Fibroblast of skin of back (primary cell): ENCODE data around the gene SAMD8. TPM values are rescaled to one million over a fixed set of nuclear protein-coding genes. Genes with fewer than 3 reads are reported as not detected.
A peak's percentile ranks its signal among the peaks of the same experiment; 100 is the strongest.

Source experiments
- DNase-seq: peaks from one replicate; pipeline ENCODE4 v3.0.0-alpha.2; 2013
- polyA plus RNA-seq, 2 experiments: library from polyadenylated mRNA; unstranded; fragments of 120-200 nt; gene quantifications; one replicate each; pipeline ENCODE4 v1.2.1, GENCODE V29; 2013; ENCODE audit not compliant: insufficient read length in 2 of 2

The SAMD8 gene
- polyA plus RNA-seq (2013, experiment 1 of 2; ENCODE audit: insufficient read length), result 9.2 TPM
- 11.5 TPM for polyA plus RNA-seq (2013, experiment 2 of 2; ENCODE audit: insufficient read length)

DNA sequence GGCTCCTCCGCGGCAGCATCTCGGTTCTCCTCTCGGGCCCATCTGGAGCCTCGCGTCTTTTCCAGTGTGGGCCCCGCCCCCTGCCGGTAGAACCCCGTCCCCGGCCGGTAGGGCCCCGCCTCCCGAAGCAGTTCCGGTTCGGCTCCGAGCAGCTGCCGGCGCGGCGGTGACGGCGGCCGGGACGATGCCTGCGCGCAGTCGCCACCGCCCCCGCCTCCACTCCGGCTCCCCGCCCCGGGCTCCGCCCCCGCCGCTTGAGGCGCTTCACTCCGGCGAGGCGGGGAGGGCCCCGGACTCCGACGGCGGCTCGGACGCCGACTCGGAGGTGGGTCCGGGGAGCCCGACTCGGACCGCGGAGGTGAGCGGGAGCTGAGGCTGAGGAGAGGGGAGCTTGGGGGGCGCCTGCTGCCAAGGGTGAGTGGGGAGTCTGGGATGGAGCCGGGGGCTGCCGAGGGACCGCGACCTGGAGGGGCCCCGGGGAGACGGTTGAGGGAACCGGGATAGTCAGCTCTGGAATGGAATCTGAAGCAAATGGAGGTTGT lies at the start of gene SAMD8:
TSS of gene SAMD8 (plus strand) at position 292 of the 542 bp plus-strand sequence. CDS start 38,873 bp downstream, outside the sequence.
- DNase-seq, result peak; percentile 96

DNA sequence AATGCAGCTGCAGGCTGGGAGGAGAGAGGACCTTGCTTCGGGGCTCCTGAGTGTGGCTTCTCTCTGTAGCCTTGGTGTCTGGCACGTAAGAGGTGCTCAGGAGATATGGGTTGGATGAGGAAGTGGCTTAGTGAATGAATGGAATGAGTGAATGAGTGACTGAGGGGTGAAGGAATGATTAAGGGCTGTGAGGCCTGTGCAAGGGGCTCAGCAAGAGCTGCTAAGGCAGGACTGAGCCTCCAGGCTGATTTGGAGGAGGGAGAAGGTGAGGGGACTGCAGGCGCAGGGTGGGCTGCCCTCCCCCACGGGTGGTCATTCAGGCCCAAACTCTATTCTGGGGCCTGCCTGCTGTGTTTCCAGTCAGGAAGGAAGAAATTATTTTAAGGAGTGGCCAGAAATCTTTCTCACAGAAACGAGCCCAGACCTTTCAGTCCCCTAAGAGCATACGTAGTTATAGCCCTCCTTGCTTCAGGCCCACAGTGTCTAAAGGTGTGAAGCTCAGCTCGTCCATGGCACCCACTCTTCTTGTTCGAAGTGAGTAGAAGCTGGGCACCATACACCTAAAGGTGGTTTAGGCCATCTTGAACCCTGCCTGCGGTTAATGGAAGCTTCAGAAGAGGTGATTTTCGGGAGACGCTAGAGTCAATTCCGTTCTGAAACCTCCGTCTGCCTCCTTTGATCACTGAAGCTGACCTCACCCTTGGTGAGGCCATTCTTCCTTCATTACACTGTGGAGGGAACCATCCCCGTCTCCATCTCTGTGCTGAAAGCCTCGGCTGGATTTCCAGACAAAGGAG lies 49.5 kb upstream of the SAMD8 start:
- DNase-seq, result peak; percentile 64

DNA sequence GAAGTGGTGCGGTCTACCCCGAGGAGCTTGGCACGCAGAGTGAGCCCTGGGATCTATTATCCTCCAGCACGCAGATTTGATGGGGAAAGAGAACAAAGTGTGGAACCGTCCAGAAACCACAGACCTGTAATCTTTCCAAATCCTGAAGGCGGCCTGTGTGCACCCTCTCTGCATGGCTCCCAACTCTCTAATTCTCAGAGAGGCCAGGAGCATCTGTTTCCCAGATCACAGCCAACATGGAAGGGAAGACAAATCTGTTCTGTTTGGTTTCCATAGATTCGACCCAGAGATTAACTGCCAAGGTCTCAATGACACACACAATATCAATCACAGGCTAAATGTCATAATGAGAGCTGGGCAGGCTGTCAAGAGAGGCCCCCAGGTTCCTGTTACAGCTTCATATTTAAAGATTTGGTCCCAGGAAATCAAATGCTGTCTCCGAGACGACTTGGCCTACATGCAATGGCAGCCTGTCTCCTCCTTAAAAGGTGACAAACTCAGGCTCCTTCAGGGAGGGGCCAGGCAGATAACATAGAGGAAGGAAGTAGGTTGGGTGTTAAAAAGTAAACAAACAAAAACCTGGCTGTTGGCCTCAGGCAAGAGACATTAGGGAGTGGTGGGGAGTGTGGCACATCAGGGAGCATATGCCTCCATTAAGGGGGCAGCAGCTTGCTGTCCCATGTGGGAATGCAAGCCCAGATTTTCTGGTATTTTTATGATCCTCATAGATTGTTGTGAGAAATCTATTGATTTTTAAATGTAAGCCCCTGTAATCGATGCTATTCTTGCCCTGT lies 48.8 kb upstream of the SAMD8 start:
- no peak for DNase-seq

DNA sequence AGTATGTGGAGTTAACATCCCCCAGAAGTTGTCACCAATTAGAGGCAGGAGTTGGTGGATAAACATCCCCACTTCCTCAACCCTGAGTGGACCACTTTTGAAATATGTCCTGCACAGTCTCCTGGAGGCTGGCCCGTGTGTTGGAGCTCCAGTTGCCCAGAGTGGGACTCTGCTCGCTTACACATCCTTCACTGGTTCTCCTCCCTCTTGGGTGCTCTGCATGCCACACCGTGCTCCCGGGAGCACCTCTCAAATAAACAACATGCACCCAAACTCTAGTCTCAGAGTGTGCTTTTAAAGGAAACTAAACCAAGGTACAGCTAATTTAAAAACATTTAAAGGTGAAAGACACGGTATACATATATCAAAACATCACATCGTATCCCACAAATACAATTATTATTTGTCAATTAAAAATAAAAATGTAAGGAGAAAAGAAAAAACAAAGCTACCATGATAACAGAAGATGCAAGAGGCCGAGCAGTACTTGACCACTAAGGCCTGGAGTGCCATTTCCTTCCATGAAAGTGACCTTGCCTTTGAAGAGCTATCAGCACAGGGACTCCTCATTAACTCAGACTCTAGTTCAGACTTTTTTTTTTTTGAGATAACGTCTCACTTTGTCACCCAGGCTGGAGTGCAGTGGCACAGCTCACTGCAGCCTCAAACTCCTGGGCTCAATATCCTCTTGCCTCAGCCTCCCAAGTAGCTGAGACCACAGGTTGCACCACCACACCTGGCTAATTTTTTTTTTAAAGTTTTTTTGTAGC lies 47.8 kb upstream of the SAMD8 start:
- DNase-seq, result no peak

DNA sequence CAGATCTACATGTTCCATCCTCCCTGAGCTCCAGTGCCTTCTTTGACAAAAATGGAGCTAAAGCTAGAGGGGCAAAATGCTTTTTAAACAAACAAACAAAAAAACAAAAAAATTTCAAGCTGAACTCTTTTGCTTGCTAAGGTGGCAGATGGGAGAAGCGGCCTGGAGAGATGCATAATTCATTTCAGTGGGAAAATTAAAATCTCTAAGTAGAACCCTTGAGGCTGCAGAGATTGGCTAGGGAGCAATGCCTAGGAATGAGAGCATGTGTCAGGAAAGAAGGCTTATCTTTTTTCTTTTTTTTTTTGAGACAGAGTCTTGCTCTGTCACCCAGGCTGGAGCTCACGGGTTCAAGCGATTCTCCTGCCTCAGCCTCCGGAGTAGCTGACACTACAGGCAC lies 46.4 kb upstream of the SAMD8 start:
- no peak for DNase-seq

DNA sequence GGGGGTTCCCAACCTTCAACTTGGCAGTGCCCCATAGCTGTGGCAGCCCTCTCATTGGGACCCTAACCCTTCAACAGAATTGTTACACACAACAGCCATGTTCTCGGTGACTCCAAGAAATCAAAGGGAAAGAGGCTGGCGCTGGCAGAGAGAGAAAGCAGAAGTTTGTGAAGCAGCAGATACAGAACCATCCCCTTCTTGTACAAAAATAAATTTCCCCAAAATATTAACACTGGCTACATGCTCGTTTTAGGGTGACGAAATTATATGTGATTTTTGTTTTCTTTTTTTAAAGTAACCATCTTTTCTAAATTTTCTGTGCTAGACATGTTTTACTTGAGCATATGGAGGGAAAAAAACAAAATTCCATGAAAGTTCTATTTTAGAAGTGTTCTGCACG lies 45.2 kb upstream of the SAMD8 start:
- no peak for DNase-seq

DNA sequence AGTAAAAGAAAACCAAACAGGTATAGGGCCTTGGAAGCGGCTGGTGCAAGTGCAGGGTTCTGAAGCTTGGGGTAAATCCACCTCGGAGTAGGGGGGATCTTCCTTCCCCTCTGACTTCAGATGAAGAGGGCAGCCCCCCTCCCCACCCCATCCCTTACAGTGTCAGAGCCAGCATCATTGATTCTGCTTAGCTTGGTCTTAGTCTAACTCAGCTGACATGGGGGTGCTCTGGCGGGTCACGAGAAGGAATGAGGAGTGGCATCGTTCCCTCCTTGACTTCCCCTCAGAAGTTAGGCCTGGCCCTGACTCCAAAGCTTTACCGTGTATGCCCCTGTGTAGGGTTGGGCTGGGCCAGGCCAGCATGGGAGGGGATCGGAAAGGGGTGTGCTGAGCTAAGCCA lies 44.2 kb upstream of the SAMD8 start:
- no peak for DNase-seq

DNA sequence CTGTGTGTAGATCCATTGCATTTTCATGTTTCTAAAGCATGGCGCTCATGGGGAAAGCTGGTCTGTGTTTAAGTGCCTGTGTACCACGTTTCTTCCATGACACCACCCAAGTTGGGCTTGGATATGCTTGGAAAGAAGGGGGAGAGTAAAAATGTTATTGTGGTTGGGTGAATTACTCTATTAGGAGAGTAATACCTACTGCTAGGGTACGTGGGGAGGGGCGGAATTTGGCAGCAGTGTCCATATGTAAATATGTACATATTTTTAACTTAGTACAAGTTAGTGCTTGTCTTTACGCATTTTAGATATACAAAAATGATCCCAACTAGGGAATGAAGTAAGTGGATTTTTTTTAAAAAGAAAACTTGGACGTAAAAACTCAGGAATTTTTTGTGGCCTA lies 42.9 kb upstream of the SAMD8 start:
- no peak for DNase-seq

DNA sequence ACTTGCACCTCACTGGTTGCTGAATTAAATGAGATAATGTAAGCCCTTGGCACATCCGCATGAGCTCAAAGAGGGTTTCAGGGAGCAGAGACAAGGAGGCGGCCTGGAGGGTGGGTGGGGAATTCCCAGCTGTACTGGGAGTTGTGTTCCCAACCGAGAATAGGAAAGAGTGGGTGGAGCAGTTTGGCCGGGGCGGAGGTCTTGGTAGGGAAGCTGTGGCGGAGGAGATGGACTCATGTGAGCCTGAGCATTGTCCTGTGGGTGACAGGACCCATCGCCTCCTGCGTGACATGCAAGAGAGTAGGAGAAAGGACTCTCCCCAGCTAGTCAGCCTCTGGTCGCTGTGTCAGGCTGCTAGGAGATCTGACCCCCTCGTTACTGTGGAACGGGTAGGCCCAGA lies 41.0 kb upstream of the SAMD8 start:
- DNase-seq, result no peak

DNA sequence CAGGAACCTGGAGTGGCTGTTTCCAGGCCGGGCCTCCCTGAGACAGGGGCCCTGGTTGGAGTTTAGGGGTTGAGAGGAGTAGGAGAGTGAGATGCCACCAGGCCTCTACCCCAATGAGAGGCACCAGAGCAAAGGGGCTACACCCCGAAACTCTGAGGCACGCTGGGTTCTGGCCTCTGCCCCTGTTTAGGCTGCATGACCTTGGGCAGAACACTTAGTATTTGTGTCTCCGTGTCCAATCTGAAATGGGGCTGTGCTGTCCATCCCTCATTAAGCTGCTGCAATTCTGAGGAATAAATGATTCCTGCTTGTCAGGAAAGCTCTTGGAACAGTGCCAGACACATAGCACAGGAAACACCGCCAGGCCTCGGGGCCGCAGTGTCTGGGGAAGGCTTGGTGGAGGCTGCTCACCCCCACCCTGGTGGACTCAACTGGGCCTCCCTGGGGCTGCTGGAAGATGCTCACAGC lies 40.5 kb upstream of the SAMD8 start:
- peak; percentile 8 for DNase-seq

DNA sequence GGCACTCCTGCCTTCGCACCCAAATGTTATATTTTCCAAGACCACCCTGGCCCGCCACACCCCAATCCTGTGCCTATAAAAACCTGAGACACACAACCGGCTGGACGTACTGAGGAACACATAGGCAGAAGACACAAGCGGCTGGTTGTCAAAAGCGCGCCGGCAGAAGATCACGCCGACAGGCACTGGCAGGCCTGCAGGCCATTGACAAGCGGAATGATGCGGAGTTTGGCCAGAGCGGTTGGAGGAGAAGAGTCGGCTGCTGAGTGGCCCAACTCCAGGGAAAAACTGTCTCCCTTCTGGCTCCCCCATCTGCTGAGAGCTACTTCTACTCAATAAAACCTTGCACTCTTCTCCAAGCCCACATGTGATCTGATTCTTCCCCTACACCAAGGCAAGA lies 39.7 kb upstream of the SAMD8 start:
- no peak for DNase-seq

DNA sequence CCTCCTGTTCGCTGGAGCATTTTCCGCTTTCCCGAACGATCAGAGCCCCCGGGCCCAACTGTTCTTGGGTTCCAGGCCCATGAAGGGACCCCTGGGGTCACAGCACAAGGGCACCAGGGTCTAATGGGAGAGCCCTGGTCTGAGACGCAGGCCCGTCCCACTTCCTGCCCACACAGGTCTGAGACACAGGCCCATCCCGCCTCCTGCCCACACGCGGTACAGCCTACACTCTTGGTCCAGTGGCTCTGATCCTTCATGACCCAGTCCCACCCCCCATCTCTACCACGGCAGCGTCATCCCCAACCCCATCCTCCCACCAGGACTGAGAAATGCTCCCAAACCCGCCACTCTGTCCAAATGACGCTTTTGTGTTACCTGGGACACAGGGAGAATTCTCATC lies 38.7 kb upstream of the SAMD8 start:
- no peak for DNase-seq

DNA sequence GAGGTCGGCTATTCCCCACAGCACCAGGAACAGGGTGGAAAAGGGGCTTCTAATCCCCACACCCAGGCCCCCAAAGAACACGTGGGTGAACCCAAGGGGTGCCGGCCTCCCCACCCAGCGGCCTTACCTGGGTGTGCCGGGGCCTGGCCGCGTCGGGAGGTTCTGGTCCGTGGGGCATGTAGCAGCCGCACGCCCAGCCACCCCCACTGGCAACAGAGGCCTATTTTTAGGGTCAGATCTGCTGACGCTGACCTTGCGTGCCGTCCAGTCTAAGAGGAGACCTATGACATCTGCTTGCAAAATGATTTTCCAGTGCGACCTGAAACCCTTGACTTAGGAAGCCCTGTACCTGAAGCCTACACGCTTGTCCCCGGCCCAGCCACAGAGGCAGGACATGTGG lies 38.0 kb upstream of the SAMD8 start:
- no peak for DNase-seq

DNA sequence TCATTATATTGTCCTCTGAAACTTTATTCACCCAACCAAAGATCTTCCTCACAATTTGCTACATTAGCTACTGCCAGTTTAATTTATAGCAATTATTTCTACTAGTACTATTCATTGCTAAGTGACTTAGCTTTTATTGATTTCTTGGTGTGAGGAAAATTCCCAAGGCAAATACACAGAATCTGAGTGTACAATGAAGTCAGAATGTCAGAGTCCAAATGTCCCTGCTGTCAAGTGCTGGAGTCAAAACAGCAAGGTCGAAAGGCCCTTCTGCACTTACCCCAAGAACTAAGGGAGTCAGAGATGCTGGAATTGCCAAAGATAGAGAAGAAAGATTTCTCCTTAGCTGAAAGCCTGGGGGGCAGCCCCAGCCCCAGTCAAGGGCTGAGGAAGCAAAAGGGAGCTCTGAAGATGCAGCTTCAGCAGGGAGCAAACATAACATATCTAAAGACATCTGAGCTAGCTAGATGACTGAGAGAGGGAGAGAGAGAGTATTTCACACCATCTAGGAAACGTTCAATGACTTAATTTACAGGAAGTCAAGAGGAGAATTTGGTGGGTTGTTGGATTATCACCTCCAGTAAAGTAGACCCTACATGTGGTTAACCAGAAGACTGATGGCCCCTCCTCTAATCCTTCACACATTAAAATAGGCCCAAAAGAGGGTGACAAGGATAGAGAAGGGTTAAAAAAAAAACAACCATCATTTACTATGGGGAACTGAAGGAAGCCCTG lies 36.6 kb upstream of the SAMD8 start:
- DNase-seq, result no peak

DNA sequence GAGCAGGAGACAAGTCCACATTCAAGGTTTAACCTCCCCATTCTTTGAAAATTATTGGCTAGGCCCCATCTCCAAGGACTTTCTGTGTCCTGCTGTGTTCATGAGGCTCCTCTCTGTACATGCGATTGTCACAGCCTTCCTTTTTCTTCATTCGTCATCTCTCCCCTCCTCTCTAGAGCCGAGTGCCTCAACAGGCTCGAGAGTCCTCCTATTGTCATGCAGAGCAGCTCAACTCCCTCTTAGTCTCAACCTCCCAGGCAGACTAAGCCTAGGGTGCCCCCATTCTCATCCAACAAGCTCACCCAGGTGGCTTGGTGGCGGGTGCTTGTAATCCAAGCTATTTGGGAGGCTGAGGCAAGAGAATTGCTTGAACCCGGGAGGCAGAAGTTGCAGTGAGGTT lies 35.1 kb upstream of the SAMD8 start:
- DNase-seq, result no peak

DNA sequence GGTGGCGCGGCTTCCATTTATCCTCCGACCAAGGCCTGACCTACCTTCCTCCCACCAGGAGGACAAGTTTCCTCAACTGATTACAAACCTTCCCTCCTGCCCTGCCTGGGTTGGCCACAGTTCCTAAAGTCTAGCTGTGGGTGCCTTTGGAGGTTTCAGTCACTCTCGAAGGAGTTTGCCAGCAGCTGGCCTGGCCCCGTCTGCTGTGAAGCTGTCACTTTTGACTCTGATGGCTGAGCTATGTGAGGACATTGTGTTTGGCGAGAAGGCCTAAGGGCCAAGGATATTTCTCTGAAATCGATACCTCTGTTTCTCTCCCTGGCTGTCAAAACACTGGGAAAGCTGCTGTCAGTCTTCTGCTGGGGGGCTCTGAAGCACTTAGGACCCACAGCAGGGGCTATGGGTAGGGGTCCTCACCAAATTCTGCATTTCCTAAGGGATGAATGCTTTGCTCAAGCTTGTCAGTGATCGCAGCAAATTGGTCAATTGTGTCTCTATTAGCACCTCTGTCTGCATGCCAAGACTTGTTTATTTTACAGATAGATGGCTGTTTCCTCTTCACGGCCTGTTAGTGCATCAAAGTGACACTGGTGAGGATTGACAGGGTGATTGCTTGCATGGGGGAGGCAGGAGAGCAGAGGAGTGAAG lies 31.9 kb upstream of the SAMD8 start:
- no peak for DNase-seq

DNA sequence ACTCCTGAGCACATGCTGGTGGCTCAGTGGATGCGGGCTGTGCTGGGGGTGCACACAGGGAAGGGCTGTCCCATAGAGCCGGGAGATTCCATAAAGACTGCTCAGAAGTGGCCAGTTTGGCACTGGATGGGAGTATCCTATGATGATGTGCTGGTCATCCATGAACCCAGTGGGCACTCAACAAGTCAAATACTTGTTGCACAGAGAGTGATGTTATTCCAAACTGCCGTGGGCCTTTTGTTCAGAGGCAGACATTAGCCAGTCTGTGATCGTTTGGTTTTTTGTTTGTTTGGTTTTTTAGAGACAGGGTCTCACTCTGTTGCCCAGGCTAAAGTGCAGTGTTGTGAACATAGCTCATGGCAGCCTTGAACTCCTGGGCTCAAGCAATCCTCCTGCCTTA lies 30.9 kb upstream of the SAMD8 start:
- DNase-seq, result no peak

DNA sequence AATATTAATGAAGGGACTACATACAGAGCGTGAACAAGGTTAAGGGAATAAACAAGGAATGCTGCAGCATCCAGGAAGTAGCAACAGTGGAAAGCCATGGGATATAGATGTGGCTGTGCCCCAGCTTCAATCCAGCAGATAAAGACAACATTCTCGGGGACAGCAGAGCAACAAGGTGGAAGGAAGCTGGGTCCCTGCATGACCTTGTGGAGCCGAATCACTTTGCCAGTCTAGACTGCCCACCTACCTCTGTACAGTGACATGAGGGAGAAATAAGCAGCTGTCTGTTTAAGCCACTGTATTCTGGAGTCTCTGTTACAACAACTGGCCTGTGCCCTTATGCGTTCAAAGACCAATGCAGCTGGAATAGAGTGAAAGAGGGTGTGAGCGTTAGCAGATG lies 30.1 kb upstream of the SAMD8 start:
- DNase-seq, result no peak

DNA sequence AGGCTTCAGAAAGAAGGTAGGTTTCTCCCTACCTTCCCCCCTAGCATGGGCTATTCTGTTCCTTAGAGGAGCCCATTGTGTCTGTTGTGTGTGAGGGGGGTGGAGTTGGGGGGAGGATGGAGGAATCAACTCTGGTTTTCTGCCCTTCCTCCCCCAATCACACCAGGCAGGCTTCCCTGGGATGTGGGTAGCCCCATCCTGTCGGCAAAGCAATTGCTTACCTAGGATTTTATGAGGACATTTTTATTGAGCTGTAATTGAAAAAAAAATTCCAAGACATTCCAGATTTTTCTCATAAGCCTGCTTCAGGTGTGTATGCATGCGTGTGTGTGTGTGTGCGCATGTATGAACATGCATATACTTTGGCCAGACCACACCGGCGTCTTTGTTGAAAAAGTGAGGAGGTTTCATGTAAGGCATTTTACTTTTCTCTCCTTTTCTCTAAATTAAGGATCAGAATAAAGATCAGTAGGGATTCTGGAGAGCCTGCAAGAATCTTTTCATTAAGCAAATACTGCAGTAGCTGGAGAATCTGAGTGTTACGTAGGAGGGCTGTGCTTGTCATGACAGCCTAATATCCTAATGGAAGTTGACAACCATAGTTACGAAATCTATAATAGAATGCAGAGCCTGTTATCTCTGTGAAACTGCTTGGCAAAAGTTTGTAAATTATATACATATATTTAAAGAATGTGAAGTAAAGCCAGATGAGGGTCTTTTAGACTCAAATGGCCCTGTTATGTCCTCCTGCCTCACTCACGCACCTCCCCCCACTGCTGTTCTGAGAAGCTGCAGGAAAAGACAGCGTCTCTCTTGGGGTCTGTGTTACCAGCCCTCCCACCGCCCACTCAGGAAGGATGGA lies 27.3 kb upstream of the SAMD8 start:
- DNase-seq, result no peak

DNA sequence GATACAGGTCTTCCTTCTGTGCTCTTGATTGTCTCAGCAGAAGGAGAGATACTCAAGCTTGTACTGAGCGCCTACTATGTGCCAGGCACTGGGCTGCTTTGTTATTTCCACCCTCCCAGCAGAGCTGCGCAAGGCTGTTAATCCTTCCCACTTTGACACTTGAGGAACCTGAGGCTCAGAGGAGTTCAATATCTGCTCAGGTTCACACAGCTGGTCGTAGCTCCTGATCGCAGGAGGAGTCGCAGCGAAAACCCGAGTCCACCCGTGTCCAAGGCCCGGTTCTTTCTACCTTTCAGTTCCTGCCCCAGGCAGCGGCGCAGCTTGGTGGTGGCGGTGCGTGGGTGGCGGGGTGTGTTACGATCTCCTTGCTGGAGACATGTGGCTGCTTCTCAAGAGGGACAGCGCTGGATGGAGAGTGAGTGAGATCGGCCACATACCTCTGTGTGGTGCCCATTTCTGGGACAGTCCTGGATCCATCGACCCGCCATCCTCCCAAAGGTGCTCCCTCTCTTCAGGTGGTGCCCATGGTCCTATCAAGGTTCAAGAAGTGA lies 26.5 kb upstream of the SAMD8 start:
- DNase-seq, result no peak
